ENCODE data around the gene SCN1A. TPM values are rescaled to one million over a fixed set of nuclear protein-coding genes. Genes with fewer than 3 reads are reported as not detected.
"Not testable (repeated sequence)": the region's sequence is repeated elsewhere in the genome, so short reads cannot be mapped to it uniquely, and the experiment has no call there.

Gene SCN1A
- total RNA-seq, 2 experiments from 2014 or later = not detected

- H3K4me3 Mint-ChIP-seq = no peak overlapping the region
- H3K9me3 Mint-ChIP-seq (ENCODE audit: low read depth) = no peaks in the 10 kb centered on the region
- ATAC-seq = no peak
- no peak overlapping the region for H3K27ac Mint-ChIP-seq
- DNase-seq = no peak
- H3K27me3 Mint-ChIP-seq = peaks cover 5% of the 10 kb centered on the region
- H3K4me1 Mint-ChIP-seq = no peaks in the 10 kb centered on the region
- no peaks in the 10 kb centered on the region for H3K36me3 Mint-ChIP-seq
- CTCF ChIA-PET = no interaction called here
These were observed 20.1 kb upstream of the SCN1A start for GRCh38 chr2:166147883-166148282.

GRCh38 chr2:166144071-166144470 lies 16.3 kb upstream of the SCN1A start:
- Mint-ChIP-seq H3K27ac (no peak overlapping the region), H3K9me3 (ENCODE audit: low read depth) (no peaks in the 10 kb centered on the region), H3K4me1 (no peaks in the 10 kb centered on the region), H3K27me3 (peaks cover 5% of the 10 kb centered on the region), H3K36me3 (no peaks in the 10 kb centered on the region), H3K4me3 (no peak overlapping the region)
- no peak for DNase-seq
- ATAC-seq = no peak
- CTCF ChIA-PET = no interaction called here

DNA sequence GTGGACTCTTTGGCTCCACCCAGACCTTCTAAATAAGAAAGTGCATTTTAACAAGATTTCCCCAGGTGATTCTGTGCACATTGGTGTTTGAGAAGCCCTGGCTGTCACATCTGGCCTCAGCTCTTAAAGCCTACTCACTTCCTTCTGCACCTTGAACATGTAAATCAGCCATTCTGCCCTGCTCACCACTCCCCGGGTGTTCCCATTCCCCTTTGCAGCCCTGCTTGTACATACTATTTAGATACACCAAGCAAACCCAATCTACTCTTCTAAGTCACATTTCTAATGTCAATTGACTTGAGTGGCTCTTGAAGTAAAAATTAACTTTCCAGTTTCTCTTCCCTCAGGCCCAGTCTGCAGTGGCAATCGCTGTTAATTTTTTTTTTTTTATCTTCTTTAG lies 13.1 kb upstream of the SCN1A start:
- peaks cover 2% of the 10 kb centered on the region for H3K27me3 Mint-ChIP-seq
- no peak for ATAC-seq
- no peaks in the 10 kb centered on the region for H3K4me1 Mint-ChIP-seq
- DNase-seq = no peak
- H3K36me3 Mint-ChIP-seq = no peaks in the 10 kb centered on the region
- CTCF ChIA-PET = interaction anchor here (1.5 kb wide), 1 partner anchor 13 kb away, joined by 8 read pairs; the partner anchor contains the start of gene SCN1A
- H3K27ac Mint-ChIP-seq = no peak overlapping the region
- no peaks in the 10 kb centered on the region for H3K9me3 Mint-ChIP-seq (ENCODE audit: low read depth)
- H3K4me3 Mint-ChIP-seq = no peak overlapping the region

GRCh38 chr2:166140475-166140874 lies 12.7 kb upstream of the SCN1A start:
- no peaks in the 10 kb centered on the region for H3K9me3 Mint-ChIP-seq (ENCODE audit: low read depth)
- H3K4me1 Mint-ChIP-seq = no peaks in the 10 kb centered on the region
- H3K27me3 Mint-ChIP-seq = no peaks in the 10 kb centered on the region
- ATAC-seq (no peak), DNase-seq (no peak)
- CTCF ChIA-PET = interaction anchor here (1.5 kb wide), 1 partner anchor 12 kb away, joined by 8 read pairs; the partner anchor contains the start of gene SCN1A
- H3K4me3 Mint-ChIP-seq = no peak overlapping the region
- H3K36me3 Mint-ChIP-seq = no peaks in the 10 kb centered on the region
- H3K27ac Mint-ChIP-seq = no peak overlapping the region

GRCh38 chr2:166139479-166139878 lies 11.7 kb upstream of the SCN1A start:
- H3K4me1 Mint-ChIP-seq = not testable (repeated sequence)

GRCh38 chr2:166138667-166139066 lies 10.8 kb upstream of the SCN1A start:
- no peaks in the 10 kb centered on the region for H3K9me3 Mint-ChIP-seq (ENCODE audit: low read depth)
- no peaks in the 10 kb centered on the region for H3K27me3 Mint-ChIP-seq
- no peak overlapping the region for H3K4me3 Mint-ChIP-seq
- H3K4me1 Mint-ChIP-seq = no peaks in the 10 kb centered on the region
- CTCF ChIA-PET = interaction anchor here (1.0 kb wide), 1 partner anchor 11 kb away, joined by 4 read pairs; the partner anchor contains the start of gene SCN1A
- no peak overlapping the region for H3K27ac Mint-ChIP-seq
- ATAC-seq (no peak), DNase-seq (no peak)
- H3K36me3 Mint-ChIP-seq = no peaks in the 10 kb centered on the region

More at GRCh38 chr2:166139479-166139878, 11.7 kb upstream of the SCN1A start:
- DNase-seq; H3K9me3 Mint-ChIP-seq (ENCODE audit: low read depth); H3K27ac Mint-ChIP-seq; H3K27me3 Mint-ChIP-seq; ATAC-seq; H3K36me3 Mint-ChIP-seq; H3K4me3 Mint-ChIP-seq: not testable (repeated sequence)
- CTCF ChIA-PET = interaction anchor here (1.5 kb wide), 1 partner anchor 11 kb away, joined by 8 read pairs; the partner anchor contains the start of gene SCN1A

- Mint-ChIP-seq H3K36me3 (no peaks in the 10 kb centered on the region), H3K4me1 (no peaks in the 10 kb centered on the region), H3K4me3 (no peak overlapping the region), H3K27me3 (no peaks in the 10 kb centered on the region), H3K27ac (no peak overlapping the region), H3K9me3 (ENCODE audit: low read depth) (no peaks in the 10 kb centered on the region)
- CTCF ChIA-PET = interaction anchor here (1.0 kb wide), 1 partner anchor 10 kb away, joined by 4 read pairs; the partner anchor contains the start of gene SCN1A
- ATAC-seq (no peak), DNase-seq (no peak)
These were observed 10.3 kb upstream of the SCN1A start for GRCh38 chr2:166138144-166138543.

DNA sequence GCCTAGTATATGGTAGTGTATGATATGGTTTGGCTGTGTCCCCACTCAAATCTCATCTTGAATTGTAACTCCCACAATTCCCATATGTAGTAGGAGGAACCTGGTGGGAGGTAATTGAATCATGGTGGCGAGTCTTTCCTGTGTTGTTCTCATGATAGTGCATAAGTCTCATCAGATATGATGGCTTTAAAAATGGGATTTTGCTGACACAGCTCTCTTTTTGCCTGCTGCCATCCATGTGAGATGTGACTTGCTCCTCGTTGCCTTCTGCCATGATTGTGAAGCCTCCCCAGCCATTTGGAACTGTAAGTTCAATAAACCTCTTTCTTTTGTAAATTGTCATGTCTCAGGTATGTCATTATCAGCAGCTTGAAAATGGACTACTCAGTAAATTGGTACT lies 9.5 kb upstream of the SCN1A start:
- Mint-ChIP-seq H3K27ac (no peak overlapping the region), H3K4me1 (no peaks in the 10 kb centered on the region), H3K4me3 (no peak overlapping the region), H3K9me3 (ENCODE audit: low read depth) (no peaks in the 10 kb centered on the region), H3K36me3 (no peaks in the 10 kb centered on the region), H3K27me3 (no peaks in the 10 kb centered on the region)
- CTCF ChIA-PET = interaction anchor here (1.0 kb wide), 1 partner anchor 9 kb away, joined by 3 read pairs; the partner anchor contains the start of gene SCN1A
- ATAC-seq = no peak
- DNase-seq = no peak

DNA sequence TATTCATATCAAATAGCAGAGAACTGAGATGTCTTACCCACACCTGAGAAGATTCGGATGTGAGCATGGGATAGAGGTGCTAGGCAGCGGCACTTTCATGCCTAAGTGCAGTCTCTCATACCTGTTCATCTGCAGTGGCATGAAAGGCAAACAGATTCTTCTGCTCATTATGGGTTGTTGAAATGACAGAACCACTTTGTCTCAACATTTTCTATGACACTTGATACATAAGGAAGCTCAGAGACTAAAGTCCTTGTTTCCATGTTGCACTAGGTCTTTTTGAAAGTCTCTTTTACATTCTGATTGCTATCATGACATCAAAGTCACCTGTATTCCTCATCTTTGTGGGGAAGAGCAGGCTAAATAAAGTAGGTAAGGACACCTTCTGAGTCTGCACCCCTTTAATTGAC lies 8.0 kb upstream of the SCN1A start:
- no peak overlapping the region for H3K4me3 Mint-ChIP-seq
- DNase-seq = no peak
- ATAC-seq = no peak
- CTCF ChIA-PET = no interaction called here
- no peaks in the 10 kb centered on the region for H3K36me3 Mint-ChIP-seq
- H3K27me3 Mint-ChIP-seq = peaks cover 4% of the 10 kb centered on the region
- no peak overlapping the region for H3K27ac Mint-ChIP-seq
- H3K9me3 Mint-ChIP-seq (ENCODE audit: low read depth) = no peaks in the 10 kb centered on the region
- no peaks in the 10 kb centered on the region for H3K4me1 Mint-ChIP-seq

DNA sequence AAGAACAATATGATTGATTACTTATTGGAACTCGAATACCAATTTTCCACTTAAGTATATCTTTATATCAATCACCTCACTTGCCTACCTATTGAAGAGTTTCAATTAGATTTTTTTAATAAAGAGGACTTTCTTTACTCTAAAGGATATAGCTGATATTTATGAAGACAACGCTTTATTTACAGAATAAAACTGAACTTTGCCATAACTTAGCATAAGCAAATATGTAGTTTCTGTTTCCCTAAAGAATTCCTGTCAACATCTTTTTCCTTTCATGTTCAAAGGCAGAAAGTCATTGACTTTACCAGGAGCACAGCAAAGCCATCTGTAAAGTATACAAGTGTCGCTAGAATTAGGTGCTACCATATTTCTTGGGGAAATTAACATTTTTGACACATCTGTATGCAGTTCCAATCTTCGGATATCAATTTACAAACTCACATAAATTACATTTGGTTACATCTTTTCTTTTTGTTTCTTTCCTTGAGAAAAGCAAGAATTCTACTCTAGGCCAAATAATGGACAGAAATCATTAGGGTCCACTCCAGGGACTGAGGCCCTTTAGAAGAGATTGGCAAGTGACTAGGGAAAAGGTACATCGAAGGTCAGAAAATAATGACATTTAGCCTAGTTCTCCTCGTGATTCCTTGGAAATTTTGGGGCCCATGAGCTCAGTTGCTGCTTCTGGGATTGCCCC lies 7.5 kb upstream of the SCN1A start:
- Mint-ChIP-seq H3K27me3 (peaks cover 6% of the 10 kb centered on the region), H3K27ac (no peak overlapping the region), H3K9me3 (ENCODE audit: low read depth) (no peaks in the 10 kb centered on the region), H3K4me3 (no peak overlapping the region), H3K36me3 (no peaks in the 10 kb centered on the region), H3K4me1 (no peaks in the 10 kb centered on the region)
- CTCF ChIA-PET = no interaction called here
- no peak for ATAC-seq
- no peak for DNase-seq

GRCh38 chr2:166134252-166135151 lies 6.7 kb upstream of the SCN1A start:
- Mint-ChIP-seq H3K27ac (no peak overlapping the region), H3K4me1 (no peaks in the 10 kb centered on the region), H3K9me3 (ENCODE audit: low read depth) (no peaks in the 10 kb centered on the region), H3K27me3 (peaks cover 12% of the 10 kb centered on the region), H3K4me3 (no peak overlapping the region), H3K36me3 (no peaks in the 10 kb centered on the region)
- CTCF ChIA-PET = no interaction called here
- DNase-seq (no peak), ATAC-seq (no peak)

DNA sequence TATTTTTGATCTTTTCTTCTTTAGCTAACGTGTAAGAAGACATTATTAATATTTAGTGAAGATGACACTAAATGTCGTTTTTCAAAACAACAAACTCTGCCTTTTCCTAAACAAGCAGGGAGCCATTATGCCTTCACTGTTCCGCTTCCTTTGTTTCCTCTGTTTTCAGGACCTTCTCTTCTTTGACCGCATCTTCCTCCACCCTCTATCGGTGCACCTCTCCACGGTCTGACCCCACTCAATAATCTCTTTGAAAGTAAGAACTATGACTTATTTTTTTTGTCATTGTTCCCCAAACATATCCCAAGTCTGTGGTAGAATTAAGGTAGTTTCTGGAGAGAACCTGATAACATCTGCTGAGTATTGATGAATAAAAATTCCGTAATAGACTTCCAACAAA lies 5.8 kb upstream of the SCN1A start:
- DNase-seq = no peak
- Mint-ChIP-seq H3K4me1 (no peaks in the 10 kb centered on the region), H3K36me3 (no peaks in the 10 kb centered on the region), H3K27me3 (peaks cover 12% of the 10 kb centered on the region), H3K9me3 (ENCODE audit: low read depth) (no peaks in the 10 kb centered on the region), H3K27ac (no peak overlapping the region), H3K4me3 (no peak overlapping the region)
- no peak for ATAC-seq
- CTCF ChIA-PET = no interaction called here

DNA sequence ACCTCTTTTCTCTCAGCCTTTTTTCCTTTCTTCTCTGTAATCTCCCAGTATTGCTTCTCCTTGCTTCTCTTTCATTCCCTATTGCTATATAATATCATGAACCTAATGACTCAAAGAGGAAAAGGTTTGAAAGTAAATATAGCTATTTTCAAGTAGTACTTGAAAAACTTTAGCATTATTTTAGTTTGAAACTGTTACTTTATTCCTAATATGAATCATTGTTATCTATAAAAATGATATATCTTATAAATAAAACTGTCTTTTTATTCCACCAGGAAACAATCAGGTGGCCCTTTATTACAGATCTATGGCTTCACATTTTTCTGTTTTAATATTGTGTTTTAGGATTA lies 311 bp upstream of the SCN1A start:
- H3K27me3 Mint-ChIP-seq = peaks cover 29% of the 10 kb centered on the region
- no peak for ATAC-seq

More for the DNA sequence above, 311 bp upstream of the SCN1A start:
- no peaks in the 10 kb centered on the region for H3K36me3 Mint-ChIP-seq
- no peak for DNase-seq
- no peaks in the 10 kb centered on the region for H3K9me3 Mint-ChIP-seq (ENCODE audit: low read depth)
- peaks cover 3% of the 10 kb centered on the region for H3K4me1 Mint-ChIP-seq
- H3K4me3 Mint-ChIP-seq = no peak overlapping the region
- CTCF ChIA-PET = interaction anchor here (0.7 to 1.9 kb wide), 13 partner anchors 9 to 1071 kb away, joined by 3 to 8 read pairs (median 4); partner anchors contain the start of gene TTC21B
- H3K27ac Mint-ChIP-seq = no peak overlapping the region

All from activated CD8-positive, alpha-beta memory T cell treated with anti-CD3 and anti-CD28 coated beads, Interleukin-2, amount 10 ng/mL, durations not matched to agents 7 days and 5 days (primary cell).